B cell (primary cell): ENCODE results near the gene ALOX15B. TPM values are rescaled to one million over a fixed set of nuclear protein-coding genes. Genes with fewer than 3 reads are reported as not detected.

Experiments
- ATAC-seq: fragments of 200-7000 bp; cut with Tn5 transposase; one replicate; pipeline ENCODE4 v1.10.0; 2021; ENCODE audit warnings: low read depth, mild to moderate bottlenecking, moderate number of reproducible peaks, moderate library complexity
- CTCF ChIA-PET: fragments of 350-600 bp; sonication (Branson Sonifier 250); formaldehyde crosslinking; loops from one replicate; lab custom pipeline; 2021; ENCODE audit warnings: antibody characterized with exemption, inconsistent platforms; lab: Charles Lee
- POLR2A ChIA-PET: fragments of 350-600 bp; sonication (Branson Sonifier 250); formaldehyde crosslinking; loops from one replicate; lab custom pipeline; 2021; ENCODE audit warnings: antibody characterized with exemption; lab: Charles Lee
- DNase-seq: peaks from one replicate; pipeline ENCODE4 v3.0.0; 2013
- H2AFZ ChIP-seq: 2 replicates; pipeline ENCODE4 v1.6.1; 2012; ENCODE audit warnings: mild to moderate bottlenecking, low read depth, low read length; ENCODE audit not compliant: insufficient read depth, poor library complexity, severe bottlenecking
- H3K27ac ChIP-seq, 2 donors: 1 replicate in 1 of 2; 2 replicates in 1 of 2; pipeline ENCODE4 v1.5.1; 2012 to 2013; ENCODE audit warnings: low read length in 2 of 2, mild to moderate bottlenecking in 2 of 2, moderate library complexity in 1 of 2
- H3K27me3 ChIP-seq, 4 experiments: fragments of 200-600 bp in 1 of 4; sonication (generic) in 1 of 4; replicated peaks in 1 of 4; 1 replicate in 2 of 4; 2 replicates in 2 of 4; pipeline versions ENCODE4 v1.6.1 to v1.7.0; 2013 to 2016; ENCODE audit warnings: low read length in 3 of 4, mild to moderate bottlenecking in 2 of 4, mixed read lengths in 1 of 4, moderate library complexity in 1 of 4; ENCODE audit not compliant: insufficient read depth in 4 of 4, control insufficient read depth in 3 of 4; ENCODE audit errors: control extremely low read depth in 1 of 4
- H3K36me3 ChIP-seq, 2 experiments: replicated peaks in 1 of 2; 1 replicate in 1 of 2; 2 replicates in 1 of 2; pipeline versions ENCODE4 v1.6.1 to v1.7.1; 2013; ENCODE audit warnings: low read length in 1 of 2; ENCODE audit not compliant: insufficient read depth in 2 of 2, control insufficient read depth in 1 of 2; ENCODE audit errors: control extremely low read depth in 1 of 2, extremely low read depth in 1 of 2
- H3K4me1 ChIP-seq, 2 donors: fragments of 200-600 bp in 1 of 2; sonication (generic) in 1 of 2; 1 replicate in 1 of 2; 2 replicates in 1 of 2; pipeline versions ENCODE4 v1.5.1 to v1.6.1; 2013 to 2017; ENCODE audit warnings: low read length in 2 of 2; ENCODE audit not compliant: control insufficient read depth in 2 of 2, insufficient read depth in 2 of 2
- H3K4me2 ChIP-seq: replicated peaks from 2 replicates; pipeline ENCODE3; 2012; ENCODE audit warnings: mild to moderate bottlenecking, low read depth, low read length; ENCODE audit not compliant: poor library complexity, severe bottlenecking
- H3K4me3 ChIP-seq, 5 experiments: fragments of 200-600 bp in 1 of 5; sonication (generic) in 1 of 5; 1 replicate in 3 of 5; 2 replicates in 2 of 5; pipeline versions ENCODE4 v1.5.1 to v1.7.0; 2011 to 2016; ENCODE audit warnings: low read length in 4 of 5, mild to moderate bottlenecking in 4 of 5, low read depth in 2 of 5, control low read depth in 1 of 5, moderate library complexity in 1 of 5; ENCODE audit not compliant: insufficient read depth in 1 of 5; ENCODE audit errors: control extremely low read depth in 1 of 5, extremely low read depth in 1 of 5
- H3K79me2 ChIP-seq: fragments of 200-600 bp; sonication (generic); one replicate; pipeline ENCODE4 v1.6.0; 2016; ENCODE audit warnings: low read length; ENCODE audit not compliant: control insufficient read depth, insufficient read depth
- H3K9ac ChIP-seq: fragments of 200-600 bp; sonication (generic); 2 replicates; pipeline ENCODE4 v1.6.1; 2017; ENCODE audit warnings: mild to moderate bottlenecking, low read length, moderate library complexity
- H3K9me3 ChIP-seq, 3 donors: one replicate each; pipeline versions ENCODE4 v1.6.1 to v1.7.1; 2013; ENCODE audit warnings: low read length in 2 of 3; ENCODE audit not compliant: control insufficient read depth in 2 of 3, insufficient read depth in 1 of 3; ENCODE audit errors: control extremely low read depth in 1 of 3
- H4K20me1 ChIP-seq: 2 replicates; pipeline ENCODE4 v1.6.0; 2012; ENCODE audit warnings: mild to moderate bottlenecking, low read length; ENCODE audit not compliant: insufficient read depth, control insufficient read depth, poor library complexity, severe bottlenecking
- H3K27ac Mint-ChIP-seq: one replicate; pipeline ENCODE4 v1.8.0; 2021; ENCODE audit warnings: mixed read lengths
- H3K27me3 Mint-ChIP-seq: one replicate; pipeline ENCODE4 v1.8.0; 2021; ENCODE audit warnings: mixed read lengths
- H3K4me1 Mint-ChIP-seq: one replicate; pipeline ENCODE4 v1.8.0; 2021; ENCODE audit warnings: mixed read lengths
- H3K4me3 Mint-ChIP-seq: one replicate; pipeline ENCODE4 v1.8.0; 2021; ENCODE audit warnings: mixed read lengths
- H3K9me3 Mint-ChIP-seq: one replicate; pipeline ENCODE4 v1.8.0; 2022; ENCODE audit warnings: mixed read lengths; ENCODE audit not compliant: insufficient read depth
- EZH2 ChIP-seq: IDR thresholded peaks from 2 replicates; pipeline ENCODE4 v1.6.1; 2012; ENCODE audit warnings: borderline replicate concordance, low read depth, mild to moderate bottlenecking, moderate library complexity, low read length; ENCODE audit not compliant: insufficient read depth, poor library complexity, severe bottlenecking
- WGBS: methylation state at CpG from one replicate; pipeline ENCODE4 v1.1.5; 2013; ENCODE audit warnings: missing lambda C conversion rate; ENCODE audit not compliant: insufficient coverage; 5-methylcytosine and 5-hydroxymethylcytosine counted together
- intact Hi-C: fragments of 100-400 bp; cut with micrococcal nuclease; formaldehyde crosslinking; loops from one replicate; pipeline ENCODE4 v1.10.0; 2022
- polyA plus RNA-seq: library from polyadenylated mRNA; depleted of rRNA; stranded (reverse); fragments of >200 nt; gene quantifications from 2 replicates; pipeline ENCODE4 v1.2.3, GENCODE V29; 2012
- total RNA-seq, 2 donors: library from RNA; stranded (reverse); fragments of 120-200 nt in 1 of 2; gene quantifications; 1 replicate in 1 of 2; 2 replicates in 1 of 2; pipeline versions ENCODE4 v1.2.3 to v1.2.4, GENCODE V29; 2013 to 2022
- TF ChIP-seq, protein P1 (sequence below): fragments of 200-600 bp; IDR thresholded peaks from one replicate; pipeline ENCODE4 v1.8.0; 2022; ENCODE audit warnings: antibody characterized with exemption, mild to moderate bottlenecking

The ALOX15B gene
- total and polyA plus RNA-seq, 2 donors (not counting 1 experiment from before 2014, with no cell fraction given), result 0.03 TPM; not detected in 1

DNA sequence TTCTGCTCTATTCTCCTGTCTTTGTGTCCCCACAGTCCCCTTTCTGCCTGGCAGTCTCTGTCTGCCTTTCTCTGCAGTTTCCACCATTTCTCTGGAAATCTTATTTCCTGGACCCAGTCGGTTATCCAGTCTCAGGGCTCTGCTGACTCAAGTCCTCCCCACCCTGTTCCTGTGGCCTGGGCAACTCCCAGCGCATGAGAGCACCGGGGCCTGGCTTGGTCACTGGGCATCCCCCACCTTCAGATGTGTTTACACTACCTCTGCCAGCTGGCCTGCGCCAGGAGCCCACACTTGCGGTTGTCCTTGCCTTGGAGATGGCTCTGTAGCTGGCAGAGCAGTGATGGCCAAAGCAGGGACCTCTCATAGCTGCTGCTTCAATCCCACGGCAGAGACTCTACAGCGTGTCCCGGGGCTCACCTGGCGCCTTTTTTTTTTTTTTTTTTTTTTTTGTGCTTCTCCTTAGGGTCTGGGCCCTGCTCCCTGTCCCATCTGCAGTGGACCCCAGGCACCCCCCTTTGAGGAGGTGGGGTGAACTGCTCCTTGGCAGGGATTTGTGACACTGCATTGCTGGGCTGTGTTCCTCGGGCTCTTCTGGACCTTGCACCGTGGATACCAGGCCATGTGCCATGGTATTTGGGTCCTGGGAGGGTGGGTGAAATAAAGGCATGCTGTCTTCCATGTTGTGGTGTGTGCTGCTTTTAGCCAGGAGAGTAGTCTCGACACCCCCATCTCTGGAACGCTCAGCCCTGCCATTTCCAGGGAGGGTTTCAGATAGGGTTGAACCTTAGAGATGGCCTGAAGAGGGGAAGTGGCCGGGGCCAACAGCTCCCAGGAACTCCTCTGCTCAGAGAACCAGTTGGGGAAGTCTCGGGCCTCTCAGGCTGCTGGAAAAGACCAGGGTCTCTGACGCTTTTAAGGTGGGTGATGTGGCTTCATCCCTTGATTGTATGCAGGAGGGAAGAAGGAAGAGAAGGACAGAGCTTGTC lies 18.9 kb upstream of the ALOX15B start:
- ATAC-seq, result no peak

More for the DNA sequence above, 18.9 kb upstream of the ALOX15B start:
- H3K9ac ChIP-seq, result no peak overlapping the region
- intact Hi-C loops, result no loop called here
- DNase-seq, result no peak
- TF ChIP-seq EZH2, result no peak
- TF ChIP-seq, protein P1, sequence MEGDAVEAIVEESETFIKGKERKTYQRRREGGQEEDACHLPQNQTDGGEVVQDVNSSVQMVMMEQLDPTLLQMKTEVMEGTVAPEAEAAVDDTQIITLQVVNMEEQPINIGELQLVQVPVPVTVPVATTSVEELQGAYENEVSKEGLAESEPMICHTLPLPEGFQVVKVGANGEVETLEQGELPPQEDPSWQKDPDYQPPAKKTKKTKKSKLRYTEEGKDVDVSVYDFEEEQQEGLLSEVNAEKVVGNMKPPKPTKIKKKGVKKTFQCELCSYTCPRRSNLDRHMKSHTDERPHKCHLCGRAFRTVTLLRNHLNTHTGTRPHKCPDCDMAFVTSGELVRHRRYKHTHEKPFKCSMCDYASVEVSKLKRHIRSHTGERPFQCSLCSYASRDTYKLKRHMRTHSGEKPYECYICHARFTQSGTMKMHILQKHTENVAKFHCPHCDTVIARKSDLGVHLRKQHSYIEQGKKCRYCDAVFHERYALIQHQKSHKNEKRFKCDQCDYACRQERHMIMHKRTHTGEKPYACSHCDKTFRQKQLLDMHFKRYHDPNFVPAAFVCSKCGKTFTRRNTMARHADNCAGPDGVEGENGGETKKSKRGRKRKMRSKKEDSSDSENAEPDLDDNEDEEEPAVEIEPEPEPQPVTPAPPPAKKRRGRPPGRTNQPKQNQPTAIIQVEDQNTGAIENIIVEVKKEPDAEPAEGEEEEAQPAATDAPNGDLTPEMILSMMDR, result no peak
- H3K27me3 Mint-ChIP-seq, result peaks cover 55% of the 10 kb centered on the region
- H2AFZ ChIP-seq, result no peak overlapping the region
- ChIA-PET CTCF (interaction anchor here (1.2 kb wide), 1 partner anchor 30 kb away, joined by 4 read pairs; no protein-coding TSS in a partner anchor), POLR2A (interaction anchor here (0.6 kb wide), 1 partner anchor 19 kb away, joined by 3 read pairs; the partner anchor contains the start of gene ALOX15B)
- no peak overlapping the region for H3K27ac ChIP-seq
- H3K9me3 ChIP-seq, result peaks cover 0 to 5% (median 0%) of the 10 kb centered on the region in 3 donors
- no peaks in the 10 kb centered on the region for H3K36me3 ChIP-seq
- no peak overlapping the region for H3K4me3 Mint-ChIP-seq
- peaks cover 10% of the 10 kb centered on the region for H3K4me1 Mint-ChIP-seq
- peaks cover 0 to 48% (median 19%) of the 10 kb centered on the region in 4 experiments for H3K27me3 ChIP-seq
- WGBS, result 75% methylated on average over 12 of the region's 16 CpGs
- H4K20me1 ChIP-seq, result no peaks in the 10 kb centered on the region
- no peak overlapping the region for H3K4me2 ChIP-seq
- H3K4me3 ChIP-seq, result no peak overlapping the region
- H3K27ac Mint-ChIP-seq, result no peak overlapping the region
- H3K4me1 ChIP-seq, result peaks cover 15 to 16% of the 10 kb centered on the region in 2 donors
- no peaks in the 10 kb centered on the region for H3K79me2 ChIP-seq
- no peaks in the 10 kb centered on the region for H3K9me3 Mint-ChIP-seq
